ENCODE results near the gene FMR1.

FMR1 gene

GRCh38 chrX:147914591-147914990 lies 2.9 kb downstream of the FMR1 start:
- in situ Hi-C loops (cut with MboI; ENCODE audit: low sequenced_read_pairs), result no loop called here

- in situ Hi-C loops (cut with MboI; ENCODE audit: low sequenced_read_pairs), result no loop called here
Observed at GRCh38 chrX:147916375-147916968, 4.8 kb downstream of the FMR1 start.

- in situ Hi-C loops (cut with MboI; ENCODE audit: low sequenced_read_pairs), result no loop called here
Observed at GRCh38 chrX:147917700-147918695, 6.3 kb downstream of the FMR1 start.

GRCh38 chrX:147920161-147920666 lies 8.5 kb downstream of the FMR1 start:
- in situ Hi-C loops (cut with MboI; ENCODE audit: low sequenced_read_pairs), result no loop called here

- in situ Hi-C loops (cut with MboI; ENCODE audit: low sequenced_read_pairs), result no loop called here
Observed at GRCh38 chrX:147923605-147924004, 11.9 kb downstream of the FMR1 start.

GRCh38 chrX:147927256-147927655 lies 15.5 kb downstream of the FMR1 start:
- in situ Hi-C loops (cut with MboI; ENCODE audit: low sequenced_read_pairs), result no loop called here

- in situ Hi-C loops (cut with MboI; ENCODE audit: low sequenced_read_pairs), result no loop called here
Observed at GRCh38 chrX:147933815-147934214, 22.1 kb downstream of the FMR1 start.

- in situ Hi-C loops (cut with MboI; ENCODE audit: low sequenced_read_pairs), result no loop called here
Observed at GRCh38 chrX:147935156-147935758, 23.5 kb downstream of the FMR1 start.

GRCh38 chrX:147945286-147945685 lies 33.6 kb downstream of the FMR1 start:
- in situ Hi-C loops (cut with MboI; ENCODE audit: low sequenced_read_pairs), result no loop called here

GRCh38 chrX:147948531-147948930 lies 36.8 kb downstream of the FMR1 start:
- in situ Hi-C loops (cut with MboI; ENCODE audit: low sequenced_read_pairs), result no loop called here

- in situ Hi-C loops (cut with MboI; ENCODE audit: low sequenced_read_pairs), result no loop called here
Observed at GRCh38 chrX:147950352-147950751, 38.6 kb downstream of the FMR1 start.

GRCh38 chrX:147953976-147954375 lies 42.3 kb downstream of the FMR1 start:
- in situ Hi-C loops (cut with MboI; ENCODE audit: low sequenced_read_pairs), result no loop called here

GRCh38 chrX:147957291-147957690 lies 45.6 kb downstream of the FMR1 start:
- in situ Hi-C loops (cut with MboI; ENCODE audit: low sequenced_read_pairs), result no loop called here

GRCh38 chrX:147958291-147958690 lies 46.6 kb downstream of the FMR1 start:
- in situ Hi-C loops (cut with MboI; ENCODE audit: low sequenced_read_pairs), result no loop called here

- in situ Hi-C loops (cut with MboI; ENCODE audit: low sequenced_read_pairs), result no loop called here
Observed at GRCh38 chrX:147960722-147961121, 49.0 kb downstream of the FMR1 start.

- in situ Hi-C loops (cut with MboI; ENCODE audit: low sequenced_read_pairs), result no loop called here
Observed at GRCh38 chrX:147962476-147962875, 50.8 kb downstream of the FMR1 start.

- in situ Hi-C loops (cut with MboI; ENCODE audit: low sequenced_read_pairs), result no loop called here
Observed at GRCh38 chrX:147978931-147979330, 67.2 kb downstream of the FMR1 start.

GRCh38 chrX:147981038-147981752 lies 69.5 kb downstream of the FMR1 start, which contains the start of gene FMR1NB:
Gene FMR1NB, plus strand, starts transcription at chrX:147981337. Its CDS starts 66 bp downstream, at chrX:147981403.
- in situ Hi-C loops (cut with MboI; ENCODE audit: low sequenced_read_pairs), result no loop called here

Data from HL-60/S4 treated with retinoic acid at 250 ng/mL for 4 days and 3 days (cell line).